Sigmoid colon (tissue), 7 donors: ENCODE results near the gene TBXAS1. TPM values are rescaled to one million over a fixed set of nuclear protein-coding genes. Genes with fewer than 3 reads are reported as not detected.

Experiments used
- DNase-seq: peaks from one replicate; pipeline ENCODE4 v3.0.0-alpha.2; 2019
- H3K27ac ChIP-seq, 4 donors: fragments of 200-600 bp; sonication (generic); one replicate each; pipeline ENCODE4 v1.5.1; 2016 to 2019; ENCODE audit warnings: mild to moderate bottlenecking in 1 of 4
- H3K27me3 ChIP-seq, 3 donors: fragments of 200-600 bp; sonication (generic); one replicate each; pipeline ENCODE4 v1.5.1; 2019; ENCODE audit warnings: mild to moderate bottlenecking in 1 of 3
- H3K36me3 ChIP-seq, 4 donors: fragments of 200-600 bp; sonication (generic); one replicate each; pipeline ENCODE4 v1.5.1; 2016 to 2019
- H3K4me1 ChIP-seq, 4 donors: fragments of 200-600 bp; sonication (generic); one replicate each; pipeline ENCODE4 v1.5.1; 2017 to 2019
- H3K4me3 ChIP-seq, 4 donors: fragments of 200-600 bp; sonication (generic); one replicate each; pipeline ENCODE4 v1.5.1; 2017 to 2019; ENCODE audit warnings: mild to moderate bottlenecking in 2 of 4, moderate library complexity in 1 of 4
- H3K9me3 ChIP-seq, 4 donors: fragments of 200-600 bp in 3 of 4; sonication (generic) in 3 of 4; one replicate each; pipeline versions ENCODE4 v1.5.1 to v1.6.1; 2013 to 2019
- CTCF ChIP-seq, 4 experiments: fragments of 450-650 bp in 3 of 4; fragments of 200-600 bp in 1 of 4; IDR thresholded peaks; one replicate each; pipeline ENCODE4 v1.5.1; 2016 to 2019; ENCODE audit warnings: antibody characterized with exemption in 4 of 4, mild to moderate bottlenecking in 3 of 4, moderate library complexity in 2 of 4
- EP300 ChIP-seq, 4 donors: sonication (generic); formaldehyde crosslinking; IDR thresholded peaks; one replicate each; pipeline ENCODE4 v1.6.1; 2017; ENCODE audit warnings: antibody characterized with exemption in 4 of 4
- POLR2A ChIP-seq, 2 donors: fragments of 450-650 bp; IDR thresholded peaks; one replicate each; pipeline ENCODE4 v1.6.1; 2016; ENCODE audit warnings: antibody characterized with exemption in 2 of 2, mild to moderate bottlenecking in 2 of 2, moderate library complexity in 2 of 2
- POLR2AphosphoS5 ChIP-seq, 4 donors: sonication (generic); formaldehyde crosslinking; IDR thresholded peaks; one replicate each; pipeline ENCODE4 v1.6.1; 2017; ENCODE audit warnings: antibody characterized with exemption in 4 of 4
- WGBS, 2 donors: extraction: QIAGEN DNeasy Blood & Tissue Kit; methylation state at CpG; one replicate each; pipeline ENCODE4 v1.1.7; 2013; 5-methylcytosine and 5-hydroxymethylcytosine counted together
- intact Hi-C: fragments of 100-400 bp; cut with DNase I; formaldehyde crosslinking; loops from one replicate; pipeline ENCODE4 v1.15.1; 2023
- polyA plus RNA-seq, 3 donors: library from polyadenylated mRNA; stranded (reverse); fragments of 200-250 nt; gene quantifications; one replicate each; pipeline ENCODE4 v1.2.3, GENCODE V29; 2013
- total RNA-seq, 4 donors: library from RNA; depleted of rRNA; stranded (reverse); fragments of >200 nt; gene quantifications; one replicate each; pipeline ENCODE4 v1.1.0, GENCODE V29; 2016
- donor health status: healthy with polysubstance abuse.
- donor health status: Bipolar disorder and iron deficiency.
- donor health status: healthy.

TBXAS1 gene
- total and polyA plus RNA-seq, 7 donors, result 6.0 to 28.2 (median 19.3) TPM

GRCh38 chr7:139813689-139814088 is 15.4 kb upstream of the TBXAS1 start:
- no peaks in the 10 kb centered on the region for H3K36me3 ChIP-seq
- no peak overlapping the region for H3K27ac ChIP-seq
- H3K27me3 ChIP-seq, result no peaks in the 10 kb centered on the region
- H3K4me3 ChIP-seq, result no peak overlapping the region
- TF ChIP-seq POLR2AphosphoS5 (IDR thresholded peaks at IDR 0.05) (no peak), POLR2A (IDR thresholded peaks at IDR 0.05) (no peak), EP300 (IDR thresholded peaks at IDR 0.05) (no peak), CTCF (IDR thresholded peaks at IDR 0.05) (no peak)
- DNase-seq, result no peak
- 74 to 96% methylated on average over 2 of the region's 2 CpGs for WGBS, 2 donors
- H3K9me3 ChIP-seq, result no peaks in the 10 kb centered on the region
- no peaks in the 10 kb centered on the region for H3K4me1 ChIP-seq
- intact Hi-C loops, result no loop called here

GRCh38 chr7:139817249-139817648 is 11.8 kb upstream of the TBXAS1 start:
- H3K27ac ChIP-seq, result no peak overlapping the region
- peaks cover 0 to 7% (median 0%) of the 10 kb centered on the region in 3 donors for H3K27me3 ChIP-seq
- no peak for TF ChIP-seq POLR2A (IDR thresholded peaks at IDR 0.05)
- no peak for TF ChIP-seq POLR2AphosphoS5 (IDR thresholded peaks at IDR 0.05)
- TF ChIP-seq CTCF (IDR thresholded peaks at IDR 0.05), result no peak
- TF ChIP-seq EP300 (IDR thresholded peaks at IDR 0.05), result no peak
- no peaks in the 10 kb centered on the region for H3K4me1 ChIP-seq
- no peak for DNase-seq
- 62 to 93% methylated on average over 10 of the region's 10 CpGs for WGBS, 2 donors
- intact Hi-C loops, result no loop called here
- no peak overlapping the region for H3K4me3 ChIP-seq
- no peaks in the 10 kb centered on the region for H3K9me3 ChIP-seq
- H3K36me3 ChIP-seq, result no peaks in the 10 kb centered on the region

- no peaks in the 10 kb centered on the region for H3K4me1 ChIP-seq
- intact Hi-C loops, result no loop called here
- TF ChIP-seq CTCF (IDR thresholded peaks at IDR 0.05) (no peak), POLR2A (IDR thresholded peaks at IDR 0.05) (no peak), POLR2AphosphoS5 (IDR thresholded peaks at IDR 0.05) (no peak), EP300 (IDR thresholded peaks at IDR 0.05) (no peak)
- 91 to 94% methylated on average over 4 of the region's 4 CpGs for WGBS, 2 donors
- H3K4me3 ChIP-seq, result no peak overlapping the region
- no peaks in the 10 kb centered on the region for H3K36me3 ChIP-seq
- DNase-seq, result no peak
- peaks cover 0 to 7% (median 0%) of the 10 kb centered on the region in 3 donors for H3K27me3 ChIP-seq
- no peaks in the 10 kb centered on the region for H3K9me3 ChIP-seq
- H3K27ac ChIP-seq, result no peak overlapping the region
These were observed 9.0 kb upstream of the TBXAS1 start for GRCh38 chr7:139820089-139820488.

- intact Hi-C loops, result no loop called here
- no peaks in the 10 kb centered on the region for H3K36me3 ChIP-seq
- peaks cover 0 to 7% (median 0%) of the 10 kb centered on the region in 3 donors for H3K27me3 ChIP-seq
- TF ChIP-seq CTCF (IDR thresholded peaks at IDR 0.05), result no peak
- no peak for TF ChIP-seq POLR2AphosphoS5 (IDR thresholded peaks at IDR 0.05)
- no peak for TF ChIP-seq POLR2A (IDR thresholded peaks at IDR 0.05)
- no peak for TF ChIP-seq EP300 (IDR thresholded peaks at IDR 0.05)
- H3K27ac ChIP-seq, result no peak overlapping the region
- H3K4me1 ChIP-seq, result no peaks in the 10 kb centered on the region
- H3K9me3 ChIP-seq, result no peaks in the 10 kb centered on the region
- H3K4me3 ChIP-seq, result no peak overlapping the region
- 80 to 82% methylated on average over 14 of the region's 14 CpGs for WGBS, 2 donors
- no peak for DNase-seq
These were observed 7.5 kb upstream of the TBXAS1 start for GRCh38 chr7:139821349-139822105.
